Neural cell (in vitro differentiated cells): Measurements from ENCODE around the gene GTF3A.

Experiments used
- RAD21 ChIP-seq: fragments of 450-650 bp; conservative IDR thresholded peaks from 2 replicates; pipeline ENCODE4 v1.6.1; 2014; ENCODE audit warnings: antibody characterized with exemption, mild to moderate bottlenecking, moderate library complexity
- TF ChIP-seq, protein P1 (sequence below): fragments of 450-650 bp; IDR thresholded peaks from 2 replicates; pipeline ENCODE4 v1.5.1; 2014; ENCODE audit warnings: antibody characterized with exemption, mild to moderate bottlenecking, moderate library complexity; ENCODE audit not compliant: poor library complexity, severe bottlenecking

- TF ChIP-seq, protein P1, sequence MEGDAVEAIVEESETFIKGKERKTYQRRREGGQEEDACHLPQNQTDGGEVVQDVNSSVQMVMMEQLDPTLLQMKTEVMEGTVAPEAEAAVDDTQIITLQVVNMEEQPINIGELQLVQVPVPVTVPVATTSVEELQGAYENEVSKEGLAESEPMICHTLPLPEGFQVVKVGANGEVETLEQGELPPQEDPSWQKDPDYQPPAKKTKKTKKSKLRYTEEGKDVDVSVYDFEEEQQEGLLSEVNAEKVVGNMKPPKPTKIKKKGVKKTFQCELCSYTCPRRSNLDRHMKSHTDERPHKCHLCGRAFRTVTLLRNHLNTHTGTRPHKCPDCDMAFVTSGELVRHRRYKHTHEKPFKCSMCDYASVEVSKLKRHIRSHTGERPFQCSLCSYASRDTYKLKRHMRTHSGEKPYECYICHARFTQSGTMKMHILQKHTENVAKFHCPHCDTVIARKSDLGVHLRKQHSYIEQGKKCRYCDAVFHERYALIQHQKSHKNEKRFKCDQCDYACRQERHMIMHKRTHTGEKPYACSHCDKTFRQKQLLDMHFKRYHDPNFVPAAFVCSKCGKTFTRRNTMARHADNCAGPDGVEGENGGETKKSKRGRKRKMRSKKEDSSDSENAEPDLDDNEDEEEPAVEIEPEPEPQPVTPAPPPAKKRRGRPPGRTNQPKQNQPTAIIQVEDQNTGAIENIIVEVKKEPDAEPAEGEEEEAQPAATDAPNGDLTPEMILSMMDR, result no peak
- TF ChIP-seq RAD21, result no peak
Observed at GRCh38 chr13:27388241-27388640, 36.2 kb upstream of the GTF3A start.
